ENCODE measurements around the gene MAPKAPK3. TPM values are rescaled to one million over a fixed set of nuclear protein-coding genes. Genes with fewer than 3 reads are reported as not detected.

Gene MAPKAPK3
- total RNA-seq, 4 donors from 2014 or later = 66.1 to 147 (median 97.5) TPM

- WGBS, 2 donors = 66 to 69% methylated on average over 17 to 18 of the region's 18 CpGs
- peak overlapping the region; percentile 48 to 69 (median 63) for H3K27ac ChIP-seq
Observed at GRCh38 chr3:50625231-50626182, 8.6 kb downstream of the MAPKAPK3 start.

DNA sequence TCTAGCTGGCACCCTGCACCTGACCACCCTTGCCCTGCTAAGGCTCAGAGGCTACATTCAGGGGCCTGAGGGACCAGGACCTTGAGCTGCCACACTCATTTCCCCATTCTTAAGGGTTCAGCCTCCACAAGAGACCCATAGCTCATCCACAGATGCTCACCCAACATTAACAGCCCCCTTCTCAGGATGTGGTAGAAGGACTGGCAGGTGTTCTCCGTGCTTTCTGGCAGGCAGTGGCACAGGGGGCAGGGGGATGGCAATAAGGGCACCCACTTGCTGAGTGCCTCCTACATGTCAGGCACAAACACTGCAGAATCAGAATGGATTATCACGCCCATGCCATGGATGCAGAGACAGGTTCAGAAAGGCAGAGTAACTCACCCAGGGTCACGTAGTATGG, 9.4 kb downstream of the MAPKAPK3 start:
- DNase-seq = no peak
- no peaks in the 10 kb centered on the region for H3K9me3 ChIP-seq
- intact Hi-C loops (cut with DNase I) = no loop called here
- peaks cover 47 to 62% of the 10 kb centered on the region in 2 donors for H3K4me1 ChIP-seq
- H3K27ac ChIP-seq = peak overlapping the region in 2 of 3 donors; percentile 36 to 48
- TF ChIP-seq, protein P1, sequence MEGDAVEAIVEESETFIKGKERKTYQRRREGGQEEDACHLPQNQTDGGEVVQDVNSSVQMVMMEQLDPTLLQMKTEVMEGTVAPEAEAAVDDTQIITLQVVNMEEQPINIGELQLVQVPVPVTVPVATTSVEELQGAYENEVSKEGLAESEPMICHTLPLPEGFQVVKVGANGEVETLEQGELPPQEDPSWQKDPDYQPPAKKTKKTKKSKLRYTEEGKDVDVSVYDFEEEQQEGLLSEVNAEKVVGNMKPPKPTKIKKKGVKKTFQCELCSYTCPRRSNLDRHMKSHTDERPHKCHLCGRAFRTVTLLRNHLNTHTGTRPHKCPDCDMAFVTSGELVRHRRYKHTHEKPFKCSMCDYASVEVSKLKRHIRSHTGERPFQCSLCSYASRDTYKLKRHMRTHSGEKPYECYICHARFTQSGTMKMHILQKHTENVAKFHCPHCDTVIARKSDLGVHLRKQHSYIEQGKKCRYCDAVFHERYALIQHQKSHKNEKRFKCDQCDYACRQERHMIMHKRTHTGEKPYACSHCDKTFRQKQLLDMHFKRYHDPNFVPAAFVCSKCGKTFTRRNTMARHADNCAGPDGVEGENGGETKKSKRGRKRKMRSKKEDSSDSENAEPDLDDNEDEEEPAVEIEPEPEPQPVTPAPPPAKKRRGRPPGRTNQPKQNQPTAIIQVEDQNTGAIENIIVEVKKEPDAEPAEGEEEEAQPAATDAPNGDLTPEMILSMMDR (IDR thresholded peaks at IDR 0.05) = no peak
- TF ChIP-seq POLR2A (IDR thresholded peaks at IDR 0.05) = no peak
- 87 to 94% methylated on average over 3 of the region's 3 CpGs for WGBS, 2 donors
- no peak overlapping the region for H3K4me3 ChIP-seq (replicated peaks in 1 of 3)
- H3K27me3 ChIP-seq = no peaks in the 10 kb centered on the region
- H3K36me3 ChIP-seq = no peaks in the 10 kb centered on the region

More at GRCh38 chr3:50625231-50626182, 8.6 kb downstream of the MAPKAPK3 start:
- DNase-seq = peak; percentile 51 to 82
- H3K4me3 ChIP-seq (replicated peaks in 1 of 3) = no peak overlapping the region
- H3K4me1 ChIP-seq = peaks cover 47 to 70% of the 10 kb centered on the region in 2 donors
- H3K9me3 ChIP-seq = no peaks in the 10 kb centered on the region
- TF ChIP-seq, protein P1 (IDR thresholded peaks at IDR 0.05) = no peak
- no peak for TF ChIP-seq POLR2A (IDR thresholded peaks at IDR 0.05)
- H3K36me3 ChIP-seq = no peaks in the 10 kb centered on the region
- H3K27me3 ChIP-seq = no peaks in the 10 kb centered on the region
- intact Hi-C loops (cut with DNase I) = no loop called here

GRCh38 chr3:50627407-50628051, 10.6 kb downstream of the MAPKAPK3 start:
- peak; percentile 51 to 66 for DNase-seq
- TF ChIP-seq, protein P1 (IDR thresholded peaks at IDR 0.05) = peak in 1 of 6 experiments; percentile 18
- TF ChIP-seq POLR2A (IDR thresholded peaks at IDR 0.05) = no peak
- Histone ChIP-seq H3K27ac (peak overlapping the region in 2 of 3 donors; percentile 4 to 22), H3K4me1 (peaks cover 42 to 54% of the 10 kb centered on the region in 2 donors), H3K9me3 (no peaks in the 10 kb centered on the region), H3K36me3 (no peaks in the 10 kb centered on the region), H3K27me3 (no peaks in the 10 kb centered on the region), H3K4me3 (replicated peaks in 1 of 3) (no peak overlapping the region)
- intact Hi-C loops (cut with DNase I) = no loop called here
- 58 to 73% methylated on average over 6 of the region's 6 CpGs for WGBS, 2 donors

DNA sequence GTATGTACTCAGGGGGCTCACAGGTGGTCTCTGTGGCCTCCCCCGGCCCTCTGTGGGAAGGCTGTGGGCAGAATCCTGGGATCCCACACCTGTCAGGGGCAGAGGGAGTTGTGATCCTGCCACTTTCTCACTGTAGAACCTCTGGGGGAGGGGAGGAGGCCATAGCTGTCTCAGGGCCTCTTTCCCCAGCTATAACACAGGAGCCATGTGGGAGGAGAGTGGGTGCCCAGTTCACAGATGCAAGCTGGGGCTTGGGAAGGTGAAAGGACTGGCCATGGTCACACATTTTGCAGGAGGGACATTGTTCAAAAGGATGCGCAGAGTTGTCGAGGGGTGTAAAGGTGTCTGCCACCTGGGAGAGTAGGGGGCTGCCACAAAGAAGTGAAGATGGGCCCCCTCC, 11.7 kb downstream of the MAPKAPK3 start:
- Histone ChIP-seq H3K27ac (no peak overlapping the region), H3K9me3 (no peaks in the 10 kb centered on the region), H3K36me3 (no peaks in the 10 kb centered on the region), H3K4me1 (peaks cover 31 to 43% of the 10 kb centered on the region in 2 donors), H3K4me3 (replicated peaks in 1 of 3) (no peak overlapping the region), H3K27me3 (no peaks in the 10 kb centered on the region)
- WGBS, 2 donors = 94 to 100% methylated on average over 3 of the region's 3 CpGs
- intact Hi-C loops (cut with DNase I) = no loop called here
- no peak for TF ChIP-seq POLR2A (IDR thresholded peaks at IDR 0.05)
- TF ChIP-seq, protein P1 (IDR thresholded peaks at IDR 0.05) = no peak
- DNase-seq = no peak
